Progenitor cell of endocrine pancreas (in vitro differentiated cells): ENCODE results near the gene CHN1. TPM values are rescaled to one million over a fixed set of nuclear protein-coding genes. Genes with fewer than 3 reads are reported as not detected.
A peak's percentile ranks its signal among the peaks of the same experiment; 100 is the strongest.

Source experiments
- DNase-seq: peaks from one replicate; pipeline ENCODE4 v3.0.0; 2021; ENCODE audit warnings: low spot score; ENCODE audit not compliant: unreplicated experiment
- H3K27ac Mint-ChIP-seq: 2 replicates; pipeline ENCODE4 v1.8.0; 2021; ENCODE audit warnings: mild to moderate bottlenecking, moderate library complexity, mixed read lengths
- H3K27me3 Mint-ChIP-seq: 2 replicates; pipeline ENCODE4 v1.8.0; 2021; ENCODE audit warnings: mixed read lengths
- H3K36me3 Mint-ChIP-seq: 2 replicates; pipeline ENCODE4 v1.8.0; 2022; ENCODE audit warnings: mixed read lengths; ENCODE audit not compliant: insufficient read depth
- H3K4me1 Mint-ChIP-seq: 2 replicates; pipeline ENCODE4 v1.8.0; 2021; ENCODE audit warnings: low read depth, mixed read lengths
- H3K4me3 Mint-ChIP-seq: 2 replicates; pipeline ENCODE4 v1.8.0; 2021; ENCODE audit warnings: low read depth, mild to moderate bottlenecking, moderate library complexity, mixed read lengths
- H3K9me3 Mint-ChIP-seq: 2 replicates; pipeline ENCODE4 v1.8.0; 2021; ENCODE audit warnings: low read depth, mixed read lengths
- total RNA-seq: library from RNA; stranded (reverse); gene quantifications from 2 replicates; pipeline ENCODE4 v1.2.1, GENCODE V29; 2021
- TF ChIP-seq, protein P1 (sequence below): fragments of 200-600 bp; sonication (generic); IDR thresholded peaks from one replicate; pipeline ENCODE4 v1.5.0; 2021; ENCODE audit warnings: antibody characterized with exemption, mild to moderate bottlenecking; ENCODE audit not compliant: unreplicated experiment

Gene CHN1
- total RNA-seq, 1 donor from 2014 or later = 50.3 TPM

DNA sequence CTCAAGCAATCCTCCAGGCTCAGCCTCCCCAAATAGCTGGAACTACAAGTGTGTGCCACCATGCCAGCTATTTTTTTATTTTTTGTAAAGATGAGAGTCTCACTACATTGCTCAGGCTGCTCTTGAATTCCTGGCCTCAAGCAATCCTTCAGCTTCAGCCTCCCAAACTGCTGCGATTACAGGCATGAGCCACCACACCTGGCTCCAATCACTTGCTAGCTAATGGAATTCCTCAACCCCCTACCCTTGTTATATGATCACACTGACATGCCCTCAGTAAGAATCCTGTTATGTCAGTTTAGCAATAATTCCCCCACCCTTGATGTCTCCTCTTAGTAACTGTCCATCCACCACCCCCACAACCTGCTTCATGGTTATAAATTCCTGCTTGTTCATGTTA, 12.3 kb downstream of the CHN1 start:
- Mint-ChIP-seq H3K4me3 (no peak overlapping the region), H3K9me3 (no peaks in the 10 kb centered on the region), H3K4me1 (peaks cover 13% of the 10 kb centered on the region), H3K27ac (no peak overlapping the region), H3K36me3 (peaks cover 1% of the 10 kb centered on the region), H3K27me3 (no peaks in the 10 kb centered on the region)
- TF ChIP-seq, protein P1, sequence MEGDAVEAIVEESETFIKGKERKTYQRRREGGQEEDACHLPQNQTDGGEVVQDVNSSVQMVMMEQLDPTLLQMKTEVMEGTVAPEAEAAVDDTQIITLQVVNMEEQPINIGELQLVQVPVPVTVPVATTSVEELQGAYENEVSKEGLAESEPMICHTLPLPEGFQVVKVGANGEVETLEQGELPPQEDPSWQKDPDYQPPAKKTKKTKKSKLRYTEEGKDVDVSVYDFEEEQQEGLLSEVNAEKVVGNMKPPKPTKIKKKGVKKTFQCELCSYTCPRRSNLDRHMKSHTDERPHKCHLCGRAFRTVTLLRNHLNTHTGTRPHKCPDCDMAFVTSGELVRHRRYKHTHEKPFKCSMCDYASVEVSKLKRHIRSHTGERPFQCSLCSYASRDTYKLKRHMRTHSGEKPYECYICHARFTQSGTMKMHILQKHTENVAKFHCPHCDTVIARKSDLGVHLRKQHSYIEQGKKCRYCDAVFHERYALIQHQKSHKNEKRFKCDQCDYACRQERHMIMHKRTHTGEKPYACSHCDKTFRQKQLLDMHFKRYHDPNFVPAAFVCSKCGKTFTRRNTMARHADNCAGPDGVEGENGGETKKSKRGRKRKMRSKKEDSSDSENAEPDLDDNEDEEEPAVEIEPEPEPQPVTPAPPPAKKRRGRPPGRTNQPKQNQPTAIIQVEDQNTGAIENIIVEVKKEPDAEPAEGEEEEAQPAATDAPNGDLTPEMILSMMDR = no peak
- DNase-seq = no peak

DNA sequence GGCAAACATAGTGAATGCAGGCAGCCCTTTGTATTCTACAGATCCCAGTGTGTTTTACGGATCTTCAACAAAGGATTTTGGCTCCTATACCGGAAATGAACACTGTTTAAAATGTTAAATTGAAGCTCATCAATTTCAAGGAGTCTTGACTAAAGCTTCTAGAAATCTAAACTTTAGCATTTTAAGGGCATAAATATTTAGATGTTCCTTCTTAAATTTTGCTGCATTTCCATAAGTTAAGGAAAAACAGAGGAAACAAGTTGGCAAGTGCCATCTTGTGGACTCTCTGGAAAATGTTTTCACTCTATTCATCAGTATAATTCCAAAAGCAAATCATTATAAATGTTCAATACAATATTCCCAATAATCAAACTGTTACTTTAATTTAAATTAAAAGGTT, 19.6 kb downstream of the CHN1 start:
- Mint-ChIP-seq H3K27ac (no peak overlapping the region), H3K9me3 (no peaks in the 10 kb centered on the region), H3K36me3 (no peaks in the 10 kb centered on the region), H3K4me1 (peaks cover 6% of the 10 kb centered on the region), H3K4me3 (no peak overlapping the region), H3K27me3 (no peaks in the 10 kb centered on the region)
- TF ChIP-seq, protein P1 = peak; percentile 56
- DNase-seq = no peak

DNA sequence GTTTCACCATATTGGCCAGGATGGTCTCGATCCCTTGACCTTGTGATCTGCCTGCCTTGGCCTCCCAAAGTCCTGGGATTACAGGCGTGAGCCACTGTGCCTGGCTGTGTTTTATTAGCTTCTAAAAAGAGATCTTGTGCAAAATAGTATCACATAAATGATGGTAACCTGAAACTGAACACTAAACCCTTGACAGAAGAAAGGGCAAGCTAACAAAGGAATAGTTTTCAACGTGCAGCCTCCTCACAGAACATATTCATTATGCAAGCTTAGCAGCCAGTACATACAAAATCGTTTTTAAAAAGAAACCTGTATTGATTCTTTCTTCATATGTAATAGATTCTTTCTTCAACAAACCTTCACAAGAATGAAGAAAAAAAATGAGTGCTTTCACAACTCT, 20.6 kb downstream of the CHN1 start:
- H3K36me3 Mint-ChIP-seq = no peaks in the 10 kb centered on the region
- no peak for DNase-seq
- TF ChIP-seq, protein P1 = no peak
- no peak overlapping the region for H3K27ac Mint-ChIP-seq
- H3K9me3 Mint-ChIP-seq = no peaks in the 10 kb centered on the region
- H3K4me3 Mint-ChIP-seq = no peak overlapping the region
- H3K4me1 Mint-ChIP-seq = peaks cover 4% of the 10 kb centered on the region
- H3K27me3 Mint-ChIP-seq = no peaks in the 10 kb centered on the region

DNA sequence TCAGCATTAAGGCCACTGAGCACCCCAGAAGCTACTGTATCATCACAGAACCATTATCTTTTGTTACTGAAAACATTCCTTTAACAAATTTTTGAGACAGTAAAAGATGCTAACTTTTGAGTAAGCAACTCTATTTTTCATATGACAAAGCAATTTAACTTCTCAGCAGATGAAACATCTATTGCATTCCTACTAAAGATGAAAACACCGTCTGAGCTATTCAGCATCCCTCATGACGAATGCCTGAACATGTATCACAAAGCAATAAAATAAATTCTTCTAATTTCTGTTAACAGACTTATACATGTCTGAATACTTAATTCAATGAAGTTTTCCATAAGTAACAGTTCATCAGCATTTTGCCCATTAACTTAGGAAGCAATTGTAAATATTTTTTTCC, 23.9 kb downstream of the CHN1 start:
- Mint-ChIP-seq H3K9me3 (no peaks in the 10 kb centered on the region), H3K36me3 (no peaks in the 10 kb centered on the region), H3K27me3 (no peaks in the 10 kb centered on the region), H3K27ac (no peak overlapping the region), H3K4me3 (no peak overlapping the region), H3K4me1 (peaks cover 7% of the 10 kb centered on the region)
- TF ChIP-seq, protein P1 = no peak
- no peak for DNase-seq

DNA sequence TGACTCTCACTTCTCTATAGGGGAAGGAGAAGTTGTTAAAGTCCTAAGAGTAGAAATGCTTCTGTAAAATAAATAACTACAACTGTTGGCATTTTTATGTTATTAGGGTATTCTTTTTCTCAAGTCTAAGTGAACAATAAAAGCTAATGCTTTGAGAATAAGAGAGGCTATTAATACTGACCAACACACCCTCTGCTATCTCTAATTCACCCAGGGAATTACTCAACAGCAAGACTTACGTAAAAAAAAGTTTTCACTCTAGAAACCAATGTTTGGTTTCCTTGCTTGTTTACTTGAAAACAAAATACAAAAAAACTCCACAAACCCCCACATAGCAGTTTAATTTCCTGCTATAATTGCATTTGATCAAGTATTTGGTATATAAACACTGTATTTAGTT, 25.2 kb downstream of the CHN1 start:
- no peaks in the 10 kb centered on the region for H3K36me3 Mint-ChIP-seq

More for the DNA sequence above, 25.2 kb downstream of the CHN1 start:
- H3K9me3 Mint-ChIP-seq = no peaks in the 10 kb centered on the region
- no peaks in the 10 kb centered on the region for H3K27me3 Mint-ChIP-seq
- TF ChIP-seq, protein P1 = no peak
- DNase-seq = no peak
- no peak overlapping the region for H3K27ac Mint-ChIP-seq
- H3K4me1 Mint-ChIP-seq = peaks cover 9% of the 10 kb centered on the region
- H3K4me3 Mint-ChIP-seq = no peak overlapping the region
